Activated naive CD8-positive, alpha-beta T cell treated with anti-CD3 and anti-CD28 coated beads for 36 hours (primary cell): ENCODE results near the gene CEP104. TPM values are rescaled to one million over a fixed set of nuclear protein-coding genes. Genes with fewer than 3 reads are reported as not detected.

Experiments used
- DNase-seq: peaks from one replicate; pipeline ENCODE4 v3.0.0; 2021
- H3K27ac Mint-ChIP-seq: one replicate; pipeline ENCODE4 v1.8.0; 2022; ENCODE audit warnings: mild to moderate bottlenecking, moderate library complexity, mixed read lengths
- H3K27me3 Mint-ChIP-seq: one replicate; pipeline ENCODE4 v1.8.0; 2022; ENCODE audit warnings: mild to moderate bottlenecking, mixed read lengths
- H3K36me3 Mint-ChIP-seq: one replicate; pipeline ENCODE4 v1.8.0; 2021; ENCODE audit warnings: mild to moderate bottlenecking, mixed read lengths
- H3K4me1 Mint-ChIP-seq: one replicate; pipeline ENCODE4 v1.8.0; 2021; ENCODE audit warnings: mixed read lengths
- H3K4me3 Mint-ChIP-seq: one replicate; pipeline ENCODE4 v1.8.0; 2022; ENCODE audit warnings: mild to moderate bottlenecking, moderate library complexity, mixed read lengths
- H3K9me3 Mint-ChIP-seq: one replicate; pipeline ENCODE4 v1.8.0; 2022; ENCODE audit warnings: mixed read lengths
- total RNA-seq, 2 experiments: library from RNA; stranded (reverse); gene quantifications; one replicate each; pipeline ENCODE4 v1.2.3, GENCODE V29; 2021

CEP104 gene
- total RNA-seq, 2 experiments from 2014 or later, result 28.8 to 40.1 TPM

GRCh38 chr1:3863231-3863935 lies 6.4 kb upstream of the CEP104 start:
- H3K4me3 Mint-ChIP-seq, result no peak overlapping the region
- no peaks in the 10 kb centered on the region for H3K27me3 Mint-ChIP-seq
- H3K27ac Mint-ChIP-seq, result no peak overlapping the region
- H3K36me3 Mint-ChIP-seq, result peaks cover under 1% of the 10 kb centered on the region
- peaks cover 16% of the 10 kb centered on the region for H3K4me1 Mint-ChIP-seq
- DNase-seq, result no peak
- no peaks in the 10 kb centered on the region for H3K9me3 Mint-ChIP-seq

DNA sequence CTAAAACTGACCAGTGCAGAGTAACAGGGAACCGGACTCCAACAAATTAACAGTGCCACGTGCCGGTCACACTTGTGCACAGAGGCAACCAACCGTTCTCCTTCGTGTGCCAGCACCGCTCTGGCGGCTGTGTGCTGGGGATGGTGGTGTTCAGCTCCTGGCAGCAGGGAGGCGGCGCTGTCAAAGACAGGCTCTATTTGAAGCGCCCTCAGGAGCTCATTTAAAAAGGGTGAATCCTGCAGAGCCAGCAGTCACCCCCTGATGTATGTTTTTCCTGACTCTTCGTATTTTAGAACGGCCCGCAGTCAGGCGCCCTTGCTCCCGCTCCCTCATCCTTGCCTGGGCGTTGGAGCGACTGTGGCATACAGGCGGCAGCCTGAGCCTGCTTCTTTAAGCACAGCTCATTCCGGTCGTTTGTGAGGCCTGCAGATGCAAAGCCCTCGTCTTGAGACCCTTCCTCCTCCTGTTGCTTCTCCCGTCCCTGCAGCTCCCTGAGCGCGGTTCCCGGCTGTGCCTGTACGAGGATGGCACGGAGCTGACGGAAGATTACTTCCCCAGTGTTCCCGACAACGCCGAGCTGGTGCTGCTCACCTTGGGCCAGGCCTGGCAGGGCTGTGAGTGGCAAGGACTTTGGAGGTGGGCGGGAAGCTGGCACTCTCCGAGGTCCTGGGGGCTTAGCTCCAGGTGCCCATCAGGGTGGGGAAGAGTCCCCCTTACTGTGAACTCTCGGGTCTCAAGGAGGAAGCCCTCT lies 1.4 kb upstream of the CEP104 start:
- Mint-ChIP-seq H3K9me3 (no peaks in the 10 kb centered on the region), H3K4me3 (peak overlapping the region; percentile 96), H3K4me1 (peaks cover 27% of the 10 kb centered on the region), H3K27ac (no peak overlapping the region), H3K27me3 (no peaks in the 10 kb centered on the region), H3K36me3 (no peaks in the 10 kb centered on the region)
- DNase-seq, result no peak

GRCh38 chr1:3857791-3858129 lies 749 bp upstream of the CEP104 start:
- peaks cover 25% of the 10 kb centered on the region for H3K4me1 Mint-ChIP-seq
- no peak overlapping the region for H3K27ac Mint-ChIP-seq
- no peaks in the 10 kb centered on the region for H3K27me3 Mint-ChIP-seq
- H3K4me3 Mint-ChIP-seq, result peak overlapping the region; percentile 96
- no peaks in the 10 kb centered on the region for H3K9me3 Mint-ChIP-seq
- DNase-seq, result no peak
- H3K36me3 Mint-ChIP-seq, result no peaks in the 10 kb centered on the region

GRCh38 chr1:3852711-3853485 lies 4.1 kb downstream of the CEP104 start:
- Mint-ChIP-seq H3K27ac (no peak overlapping the region), H3K9me3 (no peaks in the 10 kb centered on the region), H3K4me1 (peaks cover 11% of the 10 kb centered on the region), H3K36me3 (peaks cover 8% of the 10 kb centered on the region), H3K4me3 (no peak overlapping the region), H3K27me3 (no peaks in the 10 kb centered on the region)
- DNase-seq, result no peak

GRCh38 chr1:3852091-3852490 lies 4.9 kb downstream of the CEP104 start:
- no peak overlapping the region for H3K27ac Mint-ChIP-seq
- no peaks in the 10 kb centered on the region for H3K27me3 Mint-ChIP-seq

DNA sequence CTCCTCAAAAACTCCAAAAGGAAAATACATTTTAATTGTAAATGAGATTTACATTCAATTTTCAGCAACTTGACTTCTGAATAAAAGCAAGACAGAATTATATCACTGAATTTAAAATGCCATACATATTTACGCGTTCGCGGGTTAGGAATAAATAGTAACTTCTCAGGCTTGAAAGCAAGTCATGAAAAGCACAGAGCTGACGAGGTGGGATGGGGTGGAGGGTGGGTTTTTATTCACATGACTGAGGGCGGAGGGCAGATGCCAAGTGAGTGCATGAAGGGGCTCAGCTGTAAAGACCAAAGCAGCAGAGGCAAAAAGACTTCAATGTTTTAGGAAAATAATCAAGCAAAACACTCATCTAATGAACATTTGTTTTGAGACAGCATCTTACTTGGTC lies 5.7 kb downstream of the CEP104 start:
- Mint-ChIP-seq H3K27me3 (no peaks in the 10 kb centered on the region), H3K36me3 (peaks cover 9% of the 10 kb centered on the region), H3K4me1 (peaks cover 11% of the 10 kb centered on the region), H3K27ac (no peak overlapping the region), H3K9me3 (no peaks in the 10 kb centered on the region), H3K4me3 (no peak overlapping the region)
- DNase-seq, result no peak

More at GRCh38 chr1:3852091-3852490, 4.9 kb downstream of the CEP104 start:
- Mint-ChIP-seq H3K4me1 (peaks cover 11% of the 10 kb centered on the region), H3K9me3 (no peaks in the 10 kb centered on the region), H3K36me3 (peaks cover 9% of the 10 kb centered on the region), H3K4me3 (no peak overlapping the region)
- no peak for DNase-seq

GRCh38 chr1:3850857-3851256 lies 6.2 kb downstream of the CEP104 start:
- no peaks in the 10 kb centered on the region for H3K9me3 Mint-ChIP-seq
- H3K4me1 Mint-ChIP-seq, result peaks cover 6% of the 10 kb centered on the region
- no peak for DNase-seq
- H3K27ac Mint-ChIP-seq, result no peak overlapping the region
- H3K4me3 Mint-ChIP-seq, result no peak overlapping the region
- peaks cover 9% of the 10 kb centered on the region for H3K36me3 Mint-ChIP-seq
- no peaks in the 10 kb centered on the region for H3K27me3 Mint-ChIP-seq

- Mint-ChIP-seq H3K9me3 (no peaks in the 10 kb centered on the region), H3K27ac (no peak overlapping the region), H3K4me1 (no peaks in the 10 kb centered on the region), H3K4me3 (no peak overlapping the region), H3K27me3 (no peaks in the 10 kb centered on the region), H3K36me3 (peaks cover 15% of the 10 kb centered on the region)
- DNase-seq, result no peak
Observed at GRCh38 chr1:3847081-3847480, 9.9 kb downstream of the CEP104 start.

- Mint-ChIP-seq H3K36me3 (peaks cover 15% of the 10 kb centered on the region), H3K27me3 (no peaks in the 10 kb centered on the region), H3K4me1 (no peaks in the 10 kb centered on the region), H3K4me3 (no peak overlapping the region), H3K9me3 (no peaks in the 10 kb centered on the region), H3K27ac (no peak overlapping the region)
- DNase-seq, result no peak
Observed at GRCh38 chr1:3846541-3846940, 10.5 kb downstream of the CEP104 start.

- H3K9me3 Mint-ChIP-seq, result no peaks in the 10 kb centered on the region
- H3K36me3 Mint-ChIP-seq, result peaks cover 28% of the 10 kb centered on the region
- no peak overlapping the region for H3K27ac Mint-ChIP-seq
- no peaks in the 10 kb centered on the region for H3K27me3 Mint-ChIP-seq
- no peak overlapping the region for H3K4me3 Mint-ChIP-seq
- no peaks in the 10 kb centered on the region for H3K4me1 Mint-ChIP-seq
- DNase-seq, result no peak
Observed at GRCh38 chr1:3842912-3843311, 14.1 kb downstream of the CEP104 start.

- Mint-ChIP-seq H3K4me3 (no peak overlapping the region), H3K36me3 (peaks cover 41% of the 10 kb centered on the region), H3K4me1 (no peaks in the 10 kb centered on the region), H3K27ac (no peak overlapping the region), H3K9me3 (peaks cover 6% of the 10 kb centered on the region), H3K27me3 (no peaks in the 10 kb centered on the region)
- no peak for DNase-seq
Observed at GRCh38 chr1:3841491-3841890, 15.5 kb downstream of the CEP104 start.

DNA sequence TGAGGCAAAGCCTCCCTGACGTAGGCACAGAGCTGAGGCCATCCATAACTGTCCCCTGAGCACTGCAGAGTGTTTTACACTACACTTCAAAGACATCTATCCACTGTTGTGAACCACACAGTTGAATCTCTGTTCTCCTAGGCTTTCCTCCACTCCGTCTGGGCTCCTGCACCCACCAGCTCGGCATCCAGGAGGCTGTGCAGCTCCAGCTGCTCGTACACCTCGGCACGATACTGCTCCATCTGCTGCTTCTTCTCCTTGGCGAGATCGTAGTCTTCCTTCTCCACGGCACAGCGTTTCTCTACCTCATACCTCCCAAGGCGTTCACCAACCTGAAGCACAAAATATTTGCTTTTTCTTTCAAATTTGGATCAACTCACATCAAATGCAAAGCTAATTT lies 18.2 kb downstream of the CEP104 start:
- H3K9me3 Mint-ChIP-seq, result peaks cover 6% of the 10 kb centered on the region
- no peaks in the 10 kb centered on the region for H3K27me3 Mint-ChIP-seq
- H3K4me3 Mint-ChIP-seq, result no peak overlapping the region
- H3K4me1 Mint-ChIP-seq, result no peaks in the 10 kb centered on the region
- H3K36me3 Mint-ChIP-seq, result peaks cover 42% of the 10 kb centered on the region
- no peak for DNase-seq
- no peak overlapping the region for H3K27ac Mint-ChIP-seq

DNA sequence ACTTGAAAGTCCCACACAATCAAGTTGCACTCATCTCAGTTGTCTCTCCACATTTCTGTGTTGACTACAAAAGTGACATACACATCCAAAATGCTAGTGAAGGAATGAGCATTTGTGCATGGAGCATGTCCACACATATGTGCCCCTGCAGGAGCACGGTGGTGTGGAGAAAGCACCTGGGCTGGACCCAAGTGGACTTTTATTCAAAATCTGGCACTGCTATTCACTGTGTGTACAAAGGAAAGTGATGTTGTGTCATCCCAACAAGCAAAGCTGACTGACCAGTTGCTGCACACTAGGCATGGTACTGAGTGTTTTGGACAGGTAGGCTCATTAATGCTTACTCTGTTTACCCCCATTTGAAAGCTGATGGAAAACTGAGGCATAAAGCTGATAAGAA lies 19.3 kb downstream of the CEP104 start:
- no peak for DNase-seq
- H3K4me1 Mint-ChIP-seq, result no peaks in the 10 kb centered on the region
- no peaks in the 10 kb centered on the region for H3K27me3 Mint-ChIP-seq
- H3K36me3 Mint-ChIP-seq, result peaks cover 40% of the 10 kb centered on the region
- peaks cover 6% of the 10 kb centered on the region for H3K9me3 Mint-ChIP-seq
- no peak overlapping the region for H3K27ac Mint-ChIP-seq
- H3K4me3 Mint-ChIP-seq, result no peak overlapping the region

GRCh38 chr1:3837200-3837599 lies 19.8 kb downstream of the CEP104 start:
- H3K27ac Mint-ChIP-seq, result no peak overlapping the region
- H3K4me1 Mint-ChIP-seq, result no peaks in the 10 kb centered on the region
- H3K36me3 Mint-ChIP-seq, result peaks cover 40% of the 10 kb centered on the region
- no peak for DNase-seq
- H3K4me3 Mint-ChIP-seq, result no peak overlapping the region
- H3K27me3 Mint-ChIP-seq, result no peaks in the 10 kb centered on the region
- H3K9me3 Mint-ChIP-seq, result peaks cover 6% of the 10 kb centered on the region

GRCh38 chr1:3836421-3836820 lies 20.6 kb downstream of the CEP104 start:
- Mint-ChIP-seq H3K9me3 (peaks cover 6% of the 10 kb centered on the region), H3K4me1 (no peaks in the 10 kb centered on the region), H3K27me3 (no peaks in the 10 kb centered on the region), H3K4me3 (no peak overlapping the region), H3K27ac (no peak overlapping the region), H3K36me3 (peaks cover 43% of the 10 kb centered on the region)
- no peak for DNase-seq
